ENCODE data around the gene PPFIBP2. TPM values are rescaled to one million over a fixed set of nuclear protein-coding genes. Genes with fewer than 3 reads are reported as not detected.

The PPFIBP2 gene
- total and polyA plus RNA-seq, 10 of the 15 experiments (the other 5 are each of a cell fraction or from before 2014, with no cell fraction given): 17.3 to 56.3 (median 39.2) TPM

DNA sequence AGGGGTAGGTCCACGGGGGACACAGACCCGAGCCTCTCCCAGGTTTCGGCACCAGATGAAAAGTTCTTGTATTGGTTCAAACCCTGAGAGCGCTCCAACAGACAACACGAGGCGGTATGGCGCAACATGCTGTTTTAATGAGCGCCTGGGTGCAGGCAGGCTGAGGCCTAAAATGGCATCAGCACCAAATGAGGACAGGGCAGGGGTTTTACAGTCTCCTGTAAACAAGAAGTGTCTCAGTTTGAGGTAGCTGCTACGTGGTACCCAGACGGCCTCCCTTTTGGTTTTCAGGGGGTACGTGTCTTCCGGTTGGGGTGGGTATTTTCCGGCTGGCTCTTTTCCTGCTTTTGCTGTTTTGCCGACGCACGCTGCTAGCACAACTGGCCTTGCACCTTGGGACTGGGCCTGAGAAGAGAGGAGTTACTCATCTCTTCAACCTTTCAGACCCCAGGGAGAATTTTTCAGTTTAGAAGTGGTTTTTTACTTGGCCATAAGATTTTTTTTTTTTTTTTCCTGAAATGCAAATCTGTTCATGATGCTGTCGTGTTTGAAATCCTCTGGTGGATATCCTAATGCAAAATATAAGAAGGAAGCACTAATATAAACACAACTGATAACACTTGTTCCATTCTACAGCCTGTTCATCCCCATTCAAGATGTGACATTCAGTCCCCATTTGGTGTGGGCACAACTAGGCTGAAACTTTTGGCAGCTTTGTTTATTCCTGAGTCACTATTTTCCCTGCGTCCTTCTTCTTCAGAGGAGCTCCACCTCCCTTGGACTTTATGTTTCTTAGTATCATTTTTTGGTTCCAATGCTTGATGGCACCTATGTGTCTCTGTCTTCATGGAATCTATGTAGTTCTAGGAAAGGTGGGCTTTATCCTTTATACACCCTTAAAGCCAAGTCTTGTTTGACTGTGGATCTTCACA lies 6.5 kb downstream of the PPFIBP2 start (continued):
- no peak for TF ChIP-seq E4F1 (IDR thresholded peaks at IDR 0.05; ENCODE audit: borderline replicate concordance, partially characterized antibody)
- TF ChIP-seq, protein P1, sequence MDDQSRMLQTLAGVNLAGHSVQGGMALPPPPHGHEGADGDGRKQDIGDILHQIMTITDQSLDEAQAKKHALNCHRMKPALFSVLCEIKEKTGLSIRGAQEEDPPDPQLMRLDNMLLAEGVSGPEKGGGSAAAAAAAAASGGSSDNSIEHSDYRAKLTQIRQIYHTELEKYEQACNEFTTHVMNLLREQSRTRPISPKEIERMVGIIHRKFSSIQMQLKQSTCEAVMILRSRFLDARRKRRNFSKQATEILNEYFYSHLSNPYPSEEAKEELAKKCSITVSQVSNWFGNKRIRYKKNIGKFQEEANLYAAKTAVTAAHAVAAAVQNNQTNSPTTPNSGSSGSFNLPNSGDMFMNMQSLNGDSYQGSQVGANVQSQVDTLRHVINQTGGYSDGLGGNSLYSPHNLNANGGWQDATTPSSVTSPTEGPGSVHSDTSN (IDR thresholded peaks at IDR 0.05; ENCODE audit: insufficient replicate concordance, low read depth, low read length): no peak
- no peak for TF ChIP-seq ETV6 (conservative IDR thresholded peaks at IDR 0.05 in 1 of 2, IDR thresholded peaks at IDR 0.05 in 1 of 2; ENCODE audit: borderline replicate concordance in 1 of 2, low read depth in 1 of 2)
- TF ChIP-seq ZBTB4 (CRISPR knock-in tag; IDR thresholded peaks at IDR 0.05): 0 out of 2 replicates have a peak, but pooled peaks have one; percentile 13
- no peak for TF ChIP-seq PAX8 (IDR thresholded peaks at IDR 0.05)
- TF ChIP-seq ZSCAN29 (IDR thresholded peaks at IDR 0.05): no peak
- TF ChIP-seq JUNB (IDR thresholded peaks at IDR 0.05): no peak
- TF ChIP-seq SIX5 (IDR thresholded peaks at IDR 0.05; ENCODE audit: low read depth, low read length, severe bottlenecking): no peak
- TF ChIP-seq TCF12 (IDR thresholded peaks at IDR 0.05; ENCODE audit: low read depth, low read length): peak; percentile 55; the same call in 1 of the 2 replicates
- TF ChIP-seq ATF2 (IDR thresholded peaks at IDR 0.05; ENCODE audit: low read length): no peak; the same call in 1 of the 2 replicates
- TF ChIP-seq IRF5 (IDR thresholded peaks at IDR 0.05; ENCODE audit: borderline replicate concordance): no peak
- no peak for TF ChIP-seq NRF1 (conservative IDR thresholded peaks at IDR 0.05; ENCODE audit: low read depth, low read length)
- no peak for TF ChIP-seq RELB (IDR thresholded peaks at IDR 0.05; ENCODE audit: low read depth)
- no peak; the same call in 1 of the 2 replicates for TF ChIP-seq NFIC (IDR thresholded peaks at IDR 0.05; ENCODE audit: low read depth, low read length)
- TF ChIP-seq RAD51 (IDR thresholded peaks at IDR 0.05): no peak; the same call in 1 of the 2 replicates
- TF ChIP-seq HCFC1 (IDR thresholded peaks at IDR 0.05; ENCODE audit: low read length): 0 out of 2 replicates have a peak, but pooled peaks have one; percentile 8

All from GM12878 (cell line).